Stimulated activated CD8-positive, alpha-beta memory T cell treated with anti-CD3 and anti-CD28 coated beads, Interleukin-12 subunit alpha, Interleukin-12 subunit beta, amount 100 ng/mL, for 1 hour (primary cell): ENCODE data around the gene TMTC4.
"Not testable (repeated sequence)": the region's sequence is repeated elsewhere in the genome, so short reads cannot be mapped to it uniquely, and the experiment has no call there.

Source experiments
- DNase-seq: peaks from one replicate; pipeline ENCODE4 v3.0.0-alpha.2; 2020; ENCODE audit warnings: low read depth

The TMTC4 gene

GRCh38 chr13:100674572-100674871, at the start of gene TMTC4:
TMTC4 (minus strand) TSS chr13:100674795; CDS start chr13:100670362, 4,433 bp downstream.
- no peak for DNase-seq

GRCh38 chr13:100722517-100722916, 47.9 kb upstream of the TMTC4 start:
- DNase-seq, result no peak

- peak; percentile 35 for DNase-seq
These were observed 47.4 kb upstream of the TMTC4 start for GRCh38 chr13:100721885-100722512.

GRCh38 chr13:100715604-100716003, 41.0 kb upstream of the TMTC4 start:
- DNase-seq, result no peak

- DNase-seq, result no peak
These were observed 39.9 kb upstream of the TMTC4 start for GRCh38 chr13:100714478-100714877.

GRCh38 chr13:100710176-100710575, 35.6 kb upstream of the TMTC4 start:
- no peak for DNase-seq

GRCh38 chr13:100707818-100708740, 33.5 kb upstream of the TMTC4 start:
- DNase-seq, result no peak

- not testable (repeated sequence) for DNase-seq
These were observed 23.7 kb upstream of the TMTC4 start for GRCh38 chr13:100698331-100698730.

GRCh38 chr13:100695509-100695773, 20.8 kb upstream of the TMTC4 start:
- DNase-seq, result no peak

GRCh38 chr13:100694722-100695508, 20.3 kb upstream of the TMTC4 start:
- DNase-seq, result no peak

GRCh38 chr13:100689191-100689590, 14.6 kb upstream of the TMTC4 start:
- DNase-seq, result no peak

GRCh38 chr13:100680131-100680530, 5.5 kb upstream of the TMTC4 start:
- no peak for DNase-seq

- not testable (repeated sequence) for DNase-seq
These were observed 2.5 kb upstream of the TMTC4 start for GRCh38 chr13:100677128-100677527.

- DNase-seq, result no peak
These were observed 1.1 kb upstream of the TMTC4 start for GRCh38 chr13:100675661-100676129.

GRCh38 chr13:100674872-100675660, 471 bp upstream of the TMTC4 start:
- DNase-seq, result peak; percentile 100

- peak; percentile 15 for DNase-seq
These were observed 653 bp downstream of the TMTC4 start for GRCh38 chr13:100673713-100674571.

- no peak for DNase-seq
These were observed 1.3 kb downstream of the TMTC4 start for GRCh38 chr13:100673376-100673712.

GRCh38 chr13:100671389-100672182, 3.0 kb downstream of the TMTC4 start:
- no peak for DNase-seq

- no peak for DNase-seq
These were observed 6.2 kb downstream of the TMTC4 start for GRCh38 chr13:100668408-100668807.

- DNase-seq, result no peak
These were observed 6.7 kb downstream of the TMTC4 start for GRCh38 chr13:100667894-100668293.
